PFSK-1 (cell line): ENCODE results near the gene TNNC1.

Experiments used
- FOXP2 ChIP-seq: optimal IDR thresholded peaks from 2 replicates; pipeline ENCODE3; 2011; ENCODE audit warnings: borderline replicate concordance, control low read depth, inconsistent platforms; ENCODE audit not compliant: insufficient read depth; ENCODE audit errors: extremely low read length, extremely low read depth
- POLR2AphosphoS5 ChIP-seq: IDR thresholded peaks from 2 replicates; pipeline ENCODE4 v1.6.1; 2012; ENCODE audit warnings: low read depth, mild to moderate bottlenecking, control low read depth, low read length, moderate library complexity
- REST ChIP-seq, 2 experiments: IDR thresholded peaks; 2 replicates each; pipeline versions ENCODE4 v1.6.1 to v1.8.0; 2011 to 2012; ENCODE audit warnings: low read depth in 2 of 2, low read length in 2 of 2, control low read depth in 1 of 2, inconsistent platforms in 1 of 2, mild to moderate bottlenecking in 1 of 2, moderate library complexity in 1 of 2; ENCODE audit not compliant: insufficient read depth in 1 of 2
- SIN3A ChIP-seq: IDR thresholded peaks from 2 replicates; pipeline ENCODE4 v1.6.1; 2012; ENCODE audit warnings: mild to moderate bottlenecking, low read length, moderate library complexity, borderline replicate concordance; ENCODE audit not compliant: insufficient read depth
- TAF1 ChIP-seq: IDR thresholded peaks from 2 replicates; pipeline ENCODE4 v1.6.1; 2012; ENCODE audit warnings: low read length, control low read depth, borderline replicate concordance; ENCODE audit not compliant: insufficient read depth

TNNC1 gene

GRCh38 chr3:52446631-52447511 lies 7.0 kb downstream of the TNNC1 start:
- TF ChIP-seq SIN3A = no peak
- TF ChIP-seq REST (IDR thresholded peaks at IDR 0.05; ENCODE audit: insufficient read depth in 1 of 2, low read depth in 2 of 2, low read length in 2 of 2) = no peak
- no peak for TF ChIP-seq FOXP2
- TF ChIP-seq POLR2AphosphoS5 = no peak
- TF ChIP-seq TAF1 = no peak

GRCh38 chr3:52446042-52446441 lies 7.8 kb downstream of the TNNC1 start:
- TF ChIP-seq FOXP2 (no peak), SIN3A (no peak), REST (IDR thresholded peaks at IDR 0.05; ENCODE audit: insufficient read depth in 1 of 2, low read depth in 2 of 2, low read length in 2 of 2) (no peak), TAF1 (no peak), POLR2AphosphoS5 (no peak)

- TF ChIP-seq FOXP2 = no peak
- no peak for TF ChIP-seq SIN3A
- TF ChIP-seq REST (IDR thresholded peaks at IDR 0.05; ENCODE audit: insufficient read depth in 1 of 2, low read depth in 2 of 2, low read length in 2 of 2) = no peak
- TF ChIP-seq POLR2AphosphoS5 = peak; percentile 52; the same call in 1 of the 2 replicates
- no peak for TF ChIP-seq TAF1
These were observed 8.7 kb downstream of the TNNC1 start, which contains the start of gene SEMA3G for GRCh38 chr3:52444860-52445793. Gene SEMA3G (minus strand): TSS chr3:52445103. CDS start chr3:52445027, 76 bp downstream.

GRCh38 chr3:52443791-52444687 lies 9.8 kb downstream of the TNNC1 start:
- TF ChIP-seq REST (IDR thresholded peaks at IDR 0.05; ENCODE audit: insufficient read depth in 1 of 2, low read depth in 2 of 2, low read length in 2 of 2) = no peak
- no peak for TF ChIP-seq TAF1
- no peak for TF ChIP-seq SIN3A
- TF ChIP-seq POLR2AphosphoS5 = no peak
- no peak for TF ChIP-seq FOXP2
